Activated T-helper 17 cell treated with anti-CD3 and anti-CD28 coated beads, Interleukin-2, amount 50 U/mL, for 72 hours (primary cell): ENCODE results near the gene AFAP1L2. TPM values are rescaled to one million over a fixed set of nuclear protein-coding genes. Genes with fewer than 3 reads are reported as not detected.

Experiments used
- ATAC-seq: fragments of 150-1000 bp; cut with Tn5 transposase; replicated peaks from 2 replicates; pipeline ENCODE4 v1.10.0; 2021; ENCODE audit warnings: mild to moderate bottlenecking, moderate library complexity
- H3K27ac Mint-ChIP-seq: one replicate; pipeline ENCODE4 v1.8.0; 2022; ENCODE audit warnings: mixed read lengths
- H3K27me3 Mint-ChIP-seq: one replicate; pipeline ENCODE4 v1.8.0; 2022; ENCODE audit warnings: mixed read lengths
- H3K36me3 Mint-ChIP-seq: one replicate; pipeline ENCODE4 v1.8.0; 2022; ENCODE audit warnings: low read depth, mild to moderate bottlenecking, mixed read lengths
- H3K4me1 Mint-ChIP-seq: one replicate; pipeline ENCODE4 v1.8.0; 2022; ENCODE audit warnings: mixed read lengths
- H3K4me3 Mint-ChIP-seq: one replicate; pipeline ENCODE4 v1.8.0; 2022; ENCODE audit warnings: mild to moderate bottlenecking, mixed read lengths
- H3K9me3 Mint-ChIP-seq: one replicate; pipeline ENCODE4 v1.8.0; 2022; ENCODE audit warnings: mixed read lengths
- total RNA-seq, 2 donors: library from RNA; stranded (reverse); gene quantifications; one replicate each; pipeline ENCODE4 v1.2.3, GENCODE V29; 2022

Gene AFAP1L2
- total RNA-seq, 2 donors from 2014 or later, result 1.1 to 1.7 TPM

GRCh38 chr10:114272696-114273095, 131.6 kb downstream of the AFAP1L2 start:
- Mint-ChIP-seq H3K27me3 (peaks cover 15% of the 10 kb centered on the region), H3K4me3 (no peak overlapping the region), H3K36me3 (no peaks in the 10 kb centered on the region), H3K9me3 (no peaks in the 10 kb centered on the region), H3K4me1 (no peaks in the 10 kb centered on the region), H3K27ac (no peak overlapping the region)
- no peak for ATAC-seq

DNA sequence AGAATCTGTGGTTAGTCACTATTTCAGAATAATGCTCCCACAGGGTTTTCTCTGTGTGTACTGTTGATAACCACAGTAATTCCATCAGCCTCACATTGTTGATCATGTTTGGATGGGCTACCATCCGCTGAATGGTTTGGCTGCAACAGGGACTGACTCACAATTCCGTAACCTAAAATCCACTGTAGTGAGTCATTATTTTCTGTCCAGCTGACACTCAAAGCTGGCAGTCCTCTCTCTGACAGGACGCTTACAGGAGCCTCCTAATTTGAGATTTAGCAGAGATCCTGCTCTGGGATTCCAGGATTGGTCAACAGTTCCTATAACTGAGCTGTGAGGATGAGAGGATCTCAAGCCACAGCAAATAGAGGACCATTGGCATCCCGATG, 132.5 kb downstream of the AFAP1L2 start:
- H3K9me3 Mint-ChIP-seq, result no peaks in the 10 kb centered on the region
- H3K36me3 Mint-ChIP-seq, result no peaks in the 10 kb centered on the region
- no peak overlapping the region for H3K4me3 Mint-ChIP-seq
- ATAC-seq, result no peak
- H3K4me1 Mint-ChIP-seq, result no peaks in the 10 kb centered on the region
- H3K27me3 Mint-ChIP-seq, result peaks cover 15% of the 10 kb centered on the region
- no peak overlapping the region for H3K27ac Mint-ChIP-seq

- H3K4me1 Mint-ChIP-seq, result no peaks in the 10 kb centered on the region
- H3K4me3 Mint-ChIP-seq, result no peak overlapping the region
- H3K27ac Mint-ChIP-seq, result no peak overlapping the region
- H3K27me3 Mint-ChIP-seq, result peaks cover 15% of the 10 kb centered on the region
- H3K36me3 Mint-ChIP-seq, result no peaks in the 10 kb centered on the region
- no peaks in the 10 kb centered on the region for H3K9me3 Mint-ChIP-seq
- ATAC-seq, result no peak
Observed at GRCh38 chr10:114271075-114271778, 133.1 kb downstream of the AFAP1L2 start.

- no peaks in the 10 kb centered on the region for H3K9me3 Mint-ChIP-seq
- peaks cover 4% of the 10 kb centered on the region for H3K27me3 Mint-ChIP-seq
- H3K27ac Mint-ChIP-seq, result no peak overlapping the region
- H3K4me1 Mint-ChIP-seq, result no peaks in the 10 kb centered on the region
- no peak overlapping the region for H3K4me3 Mint-ChIP-seq
- no peaks in the 10 kb centered on the region for H3K36me3 Mint-ChIP-seq
- no peak for ATAC-seq
Observed at GRCh38 chr10:114266521-114266920, 137.8 kb downstream of the AFAP1L2 start.

DNA sequence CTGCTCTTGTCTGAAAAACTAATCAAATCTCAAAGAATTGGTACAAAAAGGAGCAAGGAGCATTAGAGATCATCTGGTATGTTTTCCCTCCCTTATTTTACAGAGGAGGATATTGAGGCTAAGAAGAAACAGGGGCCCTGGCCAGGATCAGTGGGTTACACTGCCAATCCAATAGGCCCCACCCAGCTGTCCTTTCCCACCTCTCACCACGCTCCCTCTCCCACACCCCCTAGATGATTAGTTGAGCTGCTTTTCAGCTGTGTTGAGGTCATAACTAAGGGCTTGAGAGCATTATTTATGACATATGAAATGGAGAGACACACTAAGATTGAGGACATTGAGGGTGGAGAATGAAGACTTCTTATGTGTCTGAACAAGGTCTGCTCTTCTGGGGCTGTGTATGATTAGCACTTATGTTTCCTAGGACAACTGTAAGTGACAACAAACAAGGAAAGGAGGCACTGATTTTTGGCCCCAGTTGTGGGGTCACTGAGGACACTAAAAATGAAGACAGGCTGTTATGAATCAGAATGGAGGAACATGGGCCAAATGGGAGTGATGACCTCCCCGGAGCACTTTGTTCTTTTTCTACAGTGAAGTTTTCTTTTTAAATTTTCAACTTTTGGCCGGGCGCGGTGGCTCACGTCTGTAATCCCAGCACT, 138.8 kb downstream of the AFAP1L2 start:
- Mint-ChIP-seq H3K4me1 (no peaks in the 10 kb centered on the region), H3K27me3 (no peaks in the 10 kb centered on the region), H3K4me3 (no peak overlapping the region), H3K36me3 (no peaks in the 10 kb centered on the region), H3K9me3 (no peaks in the 10 kb centered on the region), H3K27ac (no peak overlapping the region)
- ATAC-seq, result no peak

DNA sequence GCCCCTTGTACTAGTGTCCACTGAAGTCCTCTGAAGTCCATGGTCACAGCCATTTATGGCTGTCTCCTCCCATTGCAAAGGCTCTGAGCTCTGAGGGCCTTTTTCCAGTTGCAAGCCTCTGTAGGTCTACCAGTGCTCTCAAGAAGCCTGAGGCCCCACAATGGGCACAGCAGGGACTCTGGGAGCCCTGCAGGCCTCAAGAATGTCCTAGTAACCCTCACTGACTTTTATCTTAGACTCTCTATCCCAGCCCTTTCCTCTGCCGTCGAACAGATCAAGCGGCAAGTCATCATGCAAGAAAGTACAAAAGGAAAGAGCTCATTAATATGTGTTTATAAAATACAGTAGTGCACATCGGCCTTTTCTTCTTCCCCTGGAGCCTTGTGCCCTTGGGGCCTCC, 141.8 kb downstream of the AFAP1L2 start:
- ATAC-seq, result no peak

DNA sequence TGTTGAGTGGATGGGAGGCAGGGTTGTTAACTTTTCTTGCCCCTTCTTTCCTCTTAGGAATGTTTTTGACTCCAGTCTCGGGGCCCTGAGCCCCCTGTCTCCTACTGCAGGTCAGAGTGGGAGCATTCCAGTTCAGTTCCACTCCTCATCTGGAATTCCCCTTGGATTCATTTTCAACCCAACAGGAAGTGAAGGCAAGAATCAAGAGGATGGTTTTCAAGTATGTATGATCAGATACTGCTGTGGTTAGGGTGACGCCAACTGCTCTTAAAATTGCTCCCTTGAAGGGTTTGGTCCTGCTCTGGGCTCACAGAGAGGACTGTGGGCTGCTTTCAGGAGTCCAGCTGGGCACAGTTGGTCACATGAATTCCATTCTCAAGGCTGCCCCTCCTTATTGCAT, 143.2 kb downstream of the AFAP1L2 start:
- Mint-ChIP-seq H3K4me3 (no peak overlapping the region), H3K27me3 (no peaks in the 10 kb centered on the region)

More for the DNA sequence above, 141.8 kb downstream of the AFAP1L2 start:
- Mint-ChIP-seq H3K27ac (no peak overlapping the region), H3K9me3 (no peaks in the 10 kb centered on the region), H3K36me3 (no peaks in the 10 kb centered on the region), H3K4me3 (no peak overlapping the region), H3K4me1 (peaks cover 4% of the 10 kb centered on the region), H3K27me3 (no peaks in the 10 kb centered on the region)

GRCh38 chr10:114260366-114260765, 143.9 kb downstream of the AFAP1L2 start:
- Mint-ChIP-seq H3K36me3 (no peaks in the 10 kb centered on the region), H3K27ac (no peak overlapping the region), H3K4me1 (peaks cover 4% of the 10 kb centered on the region), H3K4me3 (no peak overlapping the region), H3K9me3 (no peaks in the 10 kb centered on the region), H3K27me3 (no peaks in the 10 kb centered on the region)
- ATAC-seq, result no peak

More for the DNA sequence above, 143.2 kb downstream of the AFAP1L2 start:
- Mint-ChIP-seq H3K9me3 (no peaks in the 10 kb centered on the region), H3K4me1 (peaks cover 4% of the 10 kb centered on the region), H3K36me3 (no peaks in the 10 kb centered on the region), H3K27ac (no peak overlapping the region)
- ATAC-seq, result no peak

DNA sequence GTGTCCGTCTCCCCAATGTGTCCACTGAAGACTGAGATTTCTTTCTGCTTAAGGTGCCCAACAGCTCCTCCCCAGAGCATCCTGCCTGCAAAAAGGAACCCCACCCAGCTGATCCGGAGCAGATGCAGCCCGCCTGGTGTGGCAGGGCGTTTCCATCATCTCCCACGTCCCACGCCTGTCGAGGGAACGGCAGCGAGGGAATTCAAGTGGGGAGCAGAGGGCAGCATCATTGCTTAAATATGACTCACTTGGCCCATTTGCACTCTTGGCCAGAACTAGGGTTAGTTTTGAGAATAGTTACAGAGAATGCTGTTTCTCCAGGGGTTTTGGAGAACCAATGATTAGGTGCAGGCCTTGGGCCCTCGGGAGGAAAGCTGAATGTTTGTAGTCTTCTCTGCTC, 144.5 kb downstream of the AFAP1L2 start:
- no peak overlapping the region for H3K27ac Mint-ChIP-seq
- H3K36me3 Mint-ChIP-seq, result no peaks in the 10 kb centered on the region
- peaks cover 4% of the 10 kb centered on the region for H3K4me1 Mint-ChIP-seq
- H3K27me3 Mint-ChIP-seq, result no peaks in the 10 kb centered on the region
- H3K4me3 Mint-ChIP-seq, result no peak overlapping the region
- H3K9me3 Mint-ChIP-seq, result no peaks in the 10 kb centered on the region
- ATAC-seq, result no peak

- no peak for ATAC-seq
- Mint-ChIP-seq H3K4me1 (peaks cover 4% of the 10 kb centered on the region), H3K36me3 (no peaks in the 10 kb centered on the region), H3K27me3 (peaks cover 4% of the 10 kb centered on the region), H3K9me3 (no peaks in the 10 kb centered on the region), H3K27ac (no peak overlapping the region), H3K4me3 (no peak overlapping the region)
Observed at GRCh38 chr10:114258274-114258840, 145.9 kb downstream of the AFAP1L2 start.

DNA sequence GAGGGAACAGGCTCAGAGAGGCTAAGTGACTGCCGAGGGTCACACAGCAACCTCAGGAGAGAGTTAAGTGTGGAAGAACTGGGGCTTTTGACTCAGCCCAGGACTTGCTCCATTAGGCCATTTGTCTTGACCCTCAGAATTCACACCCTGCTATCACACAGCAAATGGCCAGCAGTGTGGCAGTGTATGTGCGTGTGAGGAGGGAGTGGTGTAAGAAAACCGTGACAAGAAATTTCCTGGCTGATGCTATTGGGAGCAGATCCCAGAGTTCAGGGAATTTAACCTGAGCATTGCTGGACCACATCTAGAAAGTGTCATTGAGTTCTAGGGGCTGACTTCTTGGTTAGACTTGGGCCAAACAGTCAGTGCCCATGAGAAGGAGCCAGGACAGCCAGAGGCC, 146.8 kb downstream of the AFAP1L2 start:
- Mint-ChIP-seq H3K9me3 (no peaks in the 10 kb centered on the region), H3K4me3 (no peak overlapping the region), H3K4me1 (peaks cover 4% of the 10 kb centered on the region), H3K36me3 (no peaks in the 10 kb centered on the region), H3K27ac (no peak overlapping the region), H3K27me3 (peaks cover 4% of the 10 kb centered on the region)
- ATAC-seq, result no peak

DNA sequence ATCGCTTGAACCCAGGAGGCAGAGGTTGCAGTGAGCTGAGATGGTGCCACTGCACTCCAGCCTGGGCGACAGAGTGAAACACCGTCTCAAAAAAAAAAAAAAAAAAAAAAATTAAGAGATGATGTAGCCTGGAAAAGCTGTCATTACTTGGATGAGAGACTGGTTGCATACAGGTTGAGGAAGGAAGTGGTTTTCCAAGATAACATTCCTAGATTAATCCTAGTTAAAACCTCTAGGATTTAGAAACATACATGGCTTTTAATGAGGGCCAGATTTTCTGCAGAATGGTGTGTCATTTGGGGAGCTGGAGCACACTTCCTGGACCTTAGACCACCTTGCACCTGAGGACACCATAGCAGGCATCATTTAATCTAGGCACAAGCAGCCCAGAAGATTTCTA, 147.5 kb downstream of the AFAP1L2 start:
- peaks cover 4% of the 10 kb centered on the region for H3K27me3 Mint-ChIP-seq
- no peak for ATAC-seq
- peaks cover 4% of the 10 kb centered on the region for H3K4me1 Mint-ChIP-seq
- H3K4me3 Mint-ChIP-seq, result no peak overlapping the region
- H3K9me3 Mint-ChIP-seq, result no peaks in the 10 kb centered on the region
- no peak overlapping the region for H3K27ac Mint-ChIP-seq
- H3K36me3 Mint-ChIP-seq, result no peaks in the 10 kb centered on the region

GRCh38 chr10:114256008-114256765, 148.1 kb downstream of the AFAP1L2 start:
- Mint-ChIP-seq H3K4me1 (peaks cover 4% of the 10 kb centered on the region), H3K36me3 (no peaks in the 10 kb centered on the region), H3K27me3 (peaks cover 4% of the 10 kb centered on the region)

DNA sequence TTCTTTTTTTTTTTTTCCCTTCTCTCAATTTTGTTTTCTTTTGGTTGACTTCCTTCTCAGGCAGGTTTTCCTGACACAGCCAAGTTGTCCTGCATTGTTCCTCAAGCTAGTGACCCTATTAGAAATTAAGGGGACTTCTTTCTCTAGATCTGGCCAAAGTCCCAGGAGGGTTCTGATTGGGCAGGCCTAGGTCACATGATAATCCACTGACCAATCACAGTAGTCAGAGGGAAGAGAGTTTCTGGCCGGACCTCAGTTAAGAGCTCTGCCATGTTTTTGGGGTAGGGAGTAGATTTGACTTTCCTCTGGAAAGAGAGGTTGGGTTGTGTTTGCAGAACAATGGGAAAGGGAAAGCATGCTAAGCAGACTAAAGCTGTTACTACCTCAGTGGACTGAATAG, 149.1 kb downstream of the AFAP1L2 start:
- H3K27me3 Mint-ChIP-seq, result peaks cover 4% of the 10 kb centered on the region
- no peak overlapping the region for H3K4me3 Mint-ChIP-seq
- ATAC-seq, result no peak
- no peak overlapping the region for H3K27ac Mint-ChIP-seq
- no peaks in the 10 kb centered on the region for H3K36me3 Mint-ChIP-seq
- H3K4me1 Mint-ChIP-seq, result peaks cover 4% of the 10 kb centered on the region
- H3K9me3 Mint-ChIP-seq, result no peaks in the 10 kb centered on the region

More at GRCh38 chr10:114256008-114256765, 148.1 kb downstream of the AFAP1L2 start:
- ATAC-seq, result no peak
- no peak overlapping the region for H3K27ac Mint-ChIP-seq
- no peak overlapping the region for H3K4me3 Mint-ChIP-seq
- no peaks in the 10 kb centered on the region for H3K9me3 Mint-ChIP-seq
